ENCODE data around the gene AGGF1.

- peak; percentile 55 for TF ChIP-seq CTCF (IDR thresholded peaks at IDR 0.05; ENCODE audit: poor library complexity, severe bottlenecking)
- TF ChIP-seq RAD21 (conservative IDR thresholded peaks at IDR 0.05) = no peak
- peak; percentile 30 for TF ChIP-seq EP300 (conservative IDR thresholded peaks at IDR 0.05; ENCODE audit: poor library complexity, severe bottlenecking)
- peak; percentile 70 for TF ChIP-seq TAF1 (IDR thresholded peaks at IDR 0.05; ENCODE audit: low read depth)
- peak; percentile 59 for TF ChIP-seq REST (IDR thresholded peaks at IDR 0.05; ENCODE audit: borderline replicate concordance)
- peak; percentile 71 for TF ChIP-seq POLR2AphosphoS5 (IDR thresholded peaks at IDR 0.05)
- no peak for TF ChIP-seq EZH2 (IDR thresholded peaks at IDR 0.05; ENCODE audit: borderline replicate concordance, insufficient read depth, low read length, poor library complexity, severe bottlenecking)
- TF ChIP-seq MXI1 (conservative IDR thresholded peaks at IDR 0.05; ENCODE audit: poor library complexity, severe bottlenecking) = peak; percentile 64
- TF ChIP-seq SMC3 (conservative IDR thresholded peaks at IDR 0.05; ENCODE audit: poor library complexity) = no peak
Measured at GRCh38 chr5:77086689-77087483, 56.7 kb downstream of the AGGF1 start, which contains the start of gene ZBED3.

Data from neural cell (in vitro differentiated cells).